Fibroblast of pulmonary artery (primary cell): ENCODE results near the gene CHMP6.

ENCODE experiments used
- DNase-seq: peaks from one replicate; pipeline ENCODE4 v3.0.0-alpha.2; 2010; ENCODE audit warnings: low read depth
- H3K4me3 ChIP-seq: replicated peaks from 2 replicates; pipeline ENCODE4 v1.5.1; 2011; ENCODE audit warnings: low read depth, mild to moderate bottlenecking, control low read depth, low read length, moderate library complexity
- CTCF ChIP-seq: IDR thresholded peaks from 2 replicates; pipeline ENCODE4 v1.5.1; 2011; ENCODE audit warnings: mild to moderate bottlenecking, control low read depth, low read length, inconsistent platforms; ENCODE audit errors: missing control alignments

Gene CHMP6

GRCh38 chr17:80951121-80952090, 40.2 kb upstream of the CHMP6 start:
- H3K4me3 ChIP-seq, result no peak overlapping the region
- no peak for DNase-seq
- no peak for TF ChIP-seq CTCF

- no peak for DNase-seq
- no peak overlapping the region for H3K4me3 ChIP-seq
- no peak for TF ChIP-seq CTCF
Measured at GRCh38 chr17:80952291-80952690, 39.4 kb upstream of the CHMP6 start.

- DNase-seq, result no peak
- TF ChIP-seq CTCF, result no peak
- H3K4me3 ChIP-seq, result no peak overlapping the region
Measured at GRCh38 chr17:80953471-80954315, 37.9 kb upstream of the CHMP6 start.

- no peak for TF ChIP-seq CTCF
- no peak overlapping the region for H3K4me3 ChIP-seq
- no peak for DNase-seq
Measured at GRCh38 chr17:80955078-80955477, 36.6 kb upstream of the CHMP6 start.

- H3K4me3 ChIP-seq, result no peak overlapping the region
- DNase-seq, result no peak
- TF ChIP-seq CTCF, result no peak
Measured at GRCh38 chr17:80955671-80956280, 35.9 kb upstream of the CHMP6 start.

- no peak for TF ChIP-seq CTCF
- DNase-seq, result no peak
- no peak overlapping the region for H3K4me3 ChIP-seq
Measured at GRCh38 chr17:80956321-80957190, 35.1 kb upstream of the CHMP6 start.
